GM11168 (cell line): Measurements from ENCODE around the gene ADARB1.

ENCODE experiments used
- in situ Hi-C: fragments of 300-500 bp; cut with MboI; formaldehyde crosslinking; loops from one replicate; pipeline ENCODE4 v1.12.0; 2022; ENCODE audit warnings: low sequenced_read_pairs; ENCODE audit not compliant: unreplicated experiment

ADARB1 gene

DNA sequence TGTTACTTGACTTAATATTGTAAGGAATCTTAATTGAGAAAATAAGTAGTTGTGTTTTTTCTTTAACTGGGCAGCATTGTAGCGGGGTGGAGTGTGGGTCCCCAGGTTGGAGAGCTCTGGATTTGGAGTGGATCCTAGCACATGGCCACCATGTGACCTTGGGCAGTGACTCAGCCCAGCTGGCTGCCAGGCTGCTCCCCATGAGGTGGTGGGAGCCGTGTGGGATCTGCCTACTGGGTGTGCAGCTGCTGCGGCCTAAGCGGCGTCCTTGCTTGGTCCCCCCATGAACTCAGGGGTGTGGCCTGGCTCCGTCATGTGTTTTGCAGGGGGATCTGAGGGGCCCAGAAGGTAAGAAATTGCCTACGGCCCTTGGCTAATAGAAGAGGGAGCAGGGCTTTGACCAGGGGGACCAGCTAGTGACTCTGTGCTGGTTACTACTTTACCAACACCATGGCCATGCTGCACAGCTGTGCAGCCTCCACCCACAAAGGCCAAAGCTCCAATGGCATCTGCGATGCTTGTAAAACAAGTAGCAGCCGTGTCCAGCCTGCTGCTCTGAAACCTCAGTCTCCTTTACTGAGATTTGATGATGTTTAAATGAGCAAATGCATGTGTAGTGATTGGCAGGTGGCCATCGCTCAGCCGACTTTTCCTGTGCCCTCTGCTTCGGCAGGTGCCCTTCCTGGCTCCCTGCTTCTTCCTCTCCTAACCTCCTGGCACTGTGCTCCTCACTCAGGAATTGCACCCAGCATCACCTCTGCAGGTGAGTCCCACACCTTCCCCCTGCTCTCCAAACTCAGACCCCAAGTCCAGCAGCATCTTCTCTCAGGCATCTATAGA is 68.3 kb downstream of the ADARB1 start:
- in situ Hi-C loops = loop anchor here (25.0 kb wide), 1 partner anchor 695 kb away; no protein-coding TSS in a partner anchor

DNA sequence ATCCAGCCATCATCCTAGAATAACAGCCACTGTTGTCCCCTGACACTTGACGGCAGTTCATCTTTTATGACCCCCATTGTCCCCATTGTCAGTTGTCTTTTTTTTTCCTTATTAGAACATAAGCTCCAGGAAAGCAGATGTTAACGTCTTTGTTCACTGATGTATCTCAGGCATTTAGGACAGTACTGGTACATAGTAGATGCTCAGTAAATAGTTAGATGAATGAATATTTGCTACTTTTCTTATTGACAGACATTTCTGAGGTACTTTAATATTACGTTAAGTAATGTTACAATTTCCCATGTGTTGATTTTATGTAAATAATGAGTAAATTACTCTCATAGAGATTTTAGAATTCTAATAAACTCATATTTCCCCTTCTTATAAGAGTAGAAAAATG is 69.5 kb downstream of the ADARB1 start:
- in situ Hi-C loops = loop anchor here (25.0 kb wide), 1 partner anchor 693 kb away; no protein-coding TSS in a partner anchor

DNA sequence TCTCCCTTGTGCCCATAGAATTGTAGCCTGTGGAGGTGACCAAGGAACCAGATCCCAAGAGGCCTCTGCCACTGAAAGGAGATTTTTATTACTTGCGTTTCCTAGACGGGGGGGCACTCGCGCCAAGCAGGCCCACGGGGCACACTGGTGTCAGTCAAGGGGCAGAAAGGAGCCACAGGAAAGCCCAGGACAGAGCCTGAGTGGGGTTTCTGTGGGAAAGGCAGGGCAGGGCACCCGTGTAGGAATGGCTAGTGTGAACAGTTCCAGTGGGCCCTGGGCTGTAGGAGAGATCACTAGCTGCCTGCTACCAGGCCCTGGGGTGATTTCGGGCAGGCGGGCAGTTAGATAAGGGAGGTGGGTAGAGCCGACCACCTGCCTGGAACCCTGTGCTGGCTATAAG is 70.8 kb downstream of the ADARB1 start:
- in situ Hi-C loops = loop anchor here (25.0 kb wide), 1 partner anchor 692 kb away; no protein-coding TSS in a partner anchor

DNA sequence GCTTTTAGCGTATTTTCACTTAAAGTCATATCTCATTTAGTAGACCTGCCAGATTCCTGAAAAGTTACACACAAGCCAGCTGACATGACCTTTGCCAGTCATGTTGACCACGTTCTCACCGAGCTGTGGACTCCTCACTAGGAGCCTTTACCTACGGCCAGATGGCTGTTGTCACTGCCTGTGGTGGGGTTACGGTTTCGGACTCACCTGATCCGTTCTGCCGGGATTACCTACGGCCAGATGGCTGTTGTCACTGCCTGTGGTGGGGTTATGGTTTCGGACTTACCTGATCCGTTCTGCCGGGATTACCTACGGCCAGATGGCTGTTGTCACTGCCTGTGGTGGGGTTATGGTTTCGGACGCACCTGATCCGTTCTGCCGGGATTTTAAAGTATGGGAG is 71.5 kb downstream of the ADARB1 start:
- in situ Hi-C loops = loop anchor here (25.0 kb wide), 1 partner anchor 691 kb away; no protein-coding TSS in a partner anchor

DNA sequence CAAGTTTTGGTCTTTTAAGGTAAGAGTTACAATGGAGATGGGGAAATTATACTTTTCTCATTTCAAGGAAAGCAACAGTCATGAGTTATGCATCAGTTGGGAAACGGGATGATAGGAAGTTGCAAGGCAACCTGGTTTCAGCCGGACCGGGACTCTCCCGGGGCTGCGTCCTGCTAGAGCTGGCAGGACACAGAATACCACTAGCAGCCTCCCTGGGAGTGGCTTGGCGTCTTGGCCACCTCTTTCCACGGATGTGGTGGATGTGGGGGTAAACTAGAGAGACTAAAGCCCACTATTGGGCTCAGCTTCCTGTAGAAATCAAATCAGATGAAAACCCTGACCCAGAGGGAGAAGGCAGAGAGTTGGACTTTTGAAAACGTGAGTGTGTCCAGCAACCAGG is 71.9 kb downstream of the ADARB1 start:
- in situ Hi-C loops = loop anchor here (25.0 kb wide), 1 partner anchor 691 kb away; no protein-coding TSS in a partner anchor

DNA sequence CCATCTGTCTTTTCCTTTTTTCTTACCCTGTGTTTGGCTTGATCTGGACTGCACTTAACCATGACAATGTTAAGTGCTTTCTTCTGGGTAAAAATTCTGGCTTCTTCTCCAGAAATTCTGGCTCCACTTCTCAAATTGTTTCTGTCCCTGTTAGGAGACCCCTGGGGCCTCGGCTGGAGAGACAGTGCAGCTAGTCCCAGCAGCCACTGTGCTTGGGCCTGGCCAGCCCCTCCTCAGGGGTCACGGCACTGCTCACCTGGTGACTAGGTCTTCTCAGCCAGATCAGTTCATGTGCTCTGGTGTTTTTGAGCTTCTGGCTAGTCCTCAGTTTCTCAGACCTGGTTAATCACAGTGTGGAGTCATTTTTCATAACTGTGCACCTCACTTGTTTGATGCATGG is 72.4 kb downstream of the ADARB1 start:
- in situ Hi-C loops = loop anchor here (25.0 kb wide), 1 partner anchor 690 kb away; no protein-coding TSS in a partner anchor

DNA sequence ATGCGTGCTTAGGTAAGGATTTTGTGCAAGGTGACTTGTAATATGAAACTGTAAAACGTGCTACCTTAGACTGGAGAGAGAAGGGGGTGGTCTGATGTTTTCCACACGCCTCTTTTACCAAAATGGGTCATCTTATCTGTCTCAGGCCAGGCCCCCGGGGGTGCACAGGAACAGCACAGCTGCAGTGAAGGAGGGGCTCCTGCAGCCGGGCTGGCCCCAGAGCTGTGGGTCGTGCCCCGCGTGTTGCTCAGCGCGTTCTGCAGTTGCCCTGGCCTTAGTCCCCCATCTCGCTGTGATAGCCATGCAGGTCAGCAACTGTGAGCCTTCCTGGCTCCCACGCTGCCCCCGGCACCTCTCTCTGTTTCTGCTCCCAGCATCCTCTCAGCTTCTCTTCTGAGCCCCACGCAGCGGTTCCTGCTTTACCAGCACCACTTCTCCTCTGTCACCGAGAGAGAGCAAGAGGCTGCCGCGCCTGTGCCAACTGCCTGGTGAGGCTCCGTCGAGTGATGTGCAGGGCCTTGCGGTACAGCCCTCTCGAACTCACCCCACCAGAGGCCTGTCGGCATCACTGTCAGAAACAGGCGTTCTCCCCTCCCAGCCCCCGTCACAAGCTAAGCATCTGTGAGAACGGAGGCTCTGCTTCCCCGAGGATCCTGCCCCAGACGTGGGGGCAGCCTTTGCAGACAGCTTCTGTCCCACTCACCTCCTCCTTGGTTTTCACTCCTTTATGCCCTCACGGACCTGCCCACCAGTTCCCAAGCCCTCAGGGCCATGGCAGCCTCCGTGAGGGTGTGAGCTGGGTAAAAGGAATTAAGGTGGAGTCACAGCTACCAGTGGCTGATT is 73.3 kb downstream of the ADARB1 start:
- in situ Hi-C loops = loop anchor here (25.0 kb wide), 1 partner anchor 690 kb away; no protein-coding TSS in a partner anchor

DNA sequence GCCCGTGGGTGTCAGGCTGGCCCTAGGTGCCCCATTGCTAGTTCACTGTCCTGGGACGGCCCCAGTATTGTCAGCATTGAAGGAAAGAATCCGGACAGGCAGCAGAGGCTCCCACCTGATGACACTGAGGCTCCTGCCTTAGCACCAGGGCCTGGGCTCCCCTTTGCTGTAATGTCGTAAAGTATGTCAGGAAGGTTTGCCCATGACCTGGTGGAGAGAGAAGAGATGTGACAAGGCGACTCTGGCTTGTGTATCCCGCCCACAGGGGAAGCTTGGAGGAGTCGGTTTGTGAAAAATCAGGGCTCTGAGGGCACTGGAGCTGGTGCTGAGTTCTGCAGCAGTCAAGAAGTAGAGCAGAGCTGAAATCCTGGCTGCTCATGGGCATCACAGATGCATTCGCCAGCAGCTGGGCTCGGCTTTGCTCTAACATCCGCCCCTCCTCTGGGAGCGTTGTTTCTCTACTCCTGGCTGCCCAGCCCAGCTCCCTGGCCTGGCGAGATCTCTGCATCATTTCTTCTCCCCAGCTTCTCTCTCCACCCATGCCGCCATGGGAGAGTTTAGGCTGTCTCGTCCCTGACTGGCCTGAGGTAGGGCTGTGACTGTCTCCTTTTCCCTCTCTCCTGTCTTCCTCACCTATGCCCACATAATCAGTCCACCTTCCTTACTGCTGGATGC is 74.1 kb downstream of the ADARB1 start:
- in situ Hi-C loops = loop anchor here (25.0 kb wide), 1 partner anchor 689 kb away; no protein-coding TSS in a partner anchor

DNA sequence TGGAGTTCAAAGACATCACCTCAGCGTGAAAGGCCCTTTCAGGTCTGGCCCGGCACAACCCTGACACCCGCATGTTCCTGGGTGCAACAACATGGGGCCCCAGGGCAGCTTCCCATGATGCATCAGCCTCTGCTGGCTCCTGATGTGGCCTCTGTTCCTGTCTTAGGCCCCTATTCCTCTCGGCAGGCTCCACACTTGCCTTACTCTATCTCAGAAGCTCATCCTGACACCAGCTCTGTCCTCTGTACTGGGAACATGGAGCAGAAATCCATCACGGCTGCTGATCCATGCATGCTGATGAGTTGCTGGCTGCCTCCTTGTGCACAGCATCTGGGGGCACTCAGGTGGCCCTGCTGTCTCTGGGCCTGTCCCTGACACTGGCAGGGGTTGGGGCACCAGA is 74.6 kb downstream of the ADARB1 start:
- in situ Hi-C loops = loop anchor here (25.0 kb wide), 1 partner anchor 688 kb away; no protein-coding TSS in a partner anchor

DNA sequence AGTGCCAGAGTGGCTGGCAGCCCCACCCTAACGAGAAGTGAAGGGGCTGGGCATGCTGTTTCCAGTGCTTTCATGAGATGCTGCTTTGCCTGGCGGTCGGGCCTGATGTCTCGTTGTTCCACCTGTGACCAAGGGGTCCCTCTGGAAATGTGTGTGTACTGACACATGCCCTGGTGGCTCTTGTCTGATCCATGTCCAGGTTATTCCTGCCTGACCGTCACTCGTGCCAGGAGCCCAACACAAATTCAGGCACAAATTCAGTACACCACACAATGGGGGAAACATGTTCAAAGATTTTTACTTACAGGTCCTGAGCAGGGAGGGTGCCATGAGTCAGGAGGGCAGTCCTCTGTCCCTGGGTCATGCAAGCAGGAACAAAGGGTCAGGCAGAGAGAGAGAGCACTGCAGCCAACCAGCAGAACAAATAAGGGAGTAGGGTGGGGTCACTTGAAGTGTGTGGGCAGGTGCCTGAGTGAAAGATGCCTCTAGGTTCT is 76.3 kb downstream of the ADARB1 start:
- in situ Hi-C loops = no loop called here

DNA sequence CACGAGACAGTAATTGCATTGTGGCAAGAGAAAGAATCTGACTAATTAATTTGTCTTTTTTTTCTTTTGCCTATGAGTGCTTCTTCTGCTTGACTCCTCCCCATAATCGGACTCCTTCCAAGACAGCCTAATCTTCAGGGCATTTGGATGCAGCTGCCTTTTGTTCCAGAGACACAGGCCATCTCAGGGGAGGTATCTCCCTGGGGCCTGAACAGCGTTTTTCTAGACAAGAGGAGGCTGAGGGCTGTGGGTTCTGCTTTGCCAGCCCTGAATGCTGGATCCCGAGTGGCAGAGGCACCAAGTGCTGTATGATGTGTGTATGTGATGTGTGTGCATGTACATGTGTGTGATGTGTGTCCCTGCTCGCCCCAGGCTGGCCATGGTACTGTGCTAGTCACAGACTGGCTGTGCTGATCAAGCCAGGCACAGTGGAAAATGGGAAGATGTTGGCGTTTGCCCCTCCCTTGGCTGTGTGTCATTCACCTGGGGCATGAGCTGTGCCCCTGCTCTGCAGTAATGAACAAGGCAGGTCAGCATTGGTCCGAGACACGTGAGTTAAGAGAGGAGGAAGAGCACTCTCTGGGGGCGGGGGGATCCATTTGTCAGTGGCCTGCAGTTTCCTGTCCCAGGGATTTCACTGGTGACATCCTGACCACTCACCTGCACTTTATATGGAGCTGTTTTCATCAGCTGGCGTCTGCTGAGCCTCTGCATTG is 77.2 kb downstream of the ADARB1 start:
- in situ Hi-C loops = no loop called here

DNA sequence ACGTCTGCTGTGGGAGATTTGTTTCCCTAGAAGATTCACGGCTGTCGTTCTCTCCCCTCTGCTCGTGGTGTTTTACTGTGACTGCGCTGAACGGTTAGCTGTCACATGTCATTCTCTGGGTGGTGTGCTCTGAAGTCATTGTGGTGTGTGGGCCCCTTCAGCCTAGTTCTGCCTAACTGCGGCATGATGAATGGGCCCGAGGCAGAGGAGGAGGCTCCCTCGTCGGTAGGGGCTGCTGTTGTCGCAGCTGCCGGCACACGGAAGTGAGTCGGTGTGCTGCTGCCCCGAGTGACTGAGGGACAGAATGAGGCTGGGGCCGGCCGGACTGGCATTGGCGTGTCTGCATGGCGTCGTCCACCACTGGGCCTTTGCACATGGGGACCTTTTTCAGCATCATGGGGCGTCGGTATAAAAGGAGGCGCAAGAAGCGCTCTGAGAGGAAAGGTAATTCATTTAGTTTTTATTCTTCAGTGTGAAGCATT is 77.9 kb downstream of the ADARB1 start:
- in situ Hi-C loops = no loop called here

DNA sequence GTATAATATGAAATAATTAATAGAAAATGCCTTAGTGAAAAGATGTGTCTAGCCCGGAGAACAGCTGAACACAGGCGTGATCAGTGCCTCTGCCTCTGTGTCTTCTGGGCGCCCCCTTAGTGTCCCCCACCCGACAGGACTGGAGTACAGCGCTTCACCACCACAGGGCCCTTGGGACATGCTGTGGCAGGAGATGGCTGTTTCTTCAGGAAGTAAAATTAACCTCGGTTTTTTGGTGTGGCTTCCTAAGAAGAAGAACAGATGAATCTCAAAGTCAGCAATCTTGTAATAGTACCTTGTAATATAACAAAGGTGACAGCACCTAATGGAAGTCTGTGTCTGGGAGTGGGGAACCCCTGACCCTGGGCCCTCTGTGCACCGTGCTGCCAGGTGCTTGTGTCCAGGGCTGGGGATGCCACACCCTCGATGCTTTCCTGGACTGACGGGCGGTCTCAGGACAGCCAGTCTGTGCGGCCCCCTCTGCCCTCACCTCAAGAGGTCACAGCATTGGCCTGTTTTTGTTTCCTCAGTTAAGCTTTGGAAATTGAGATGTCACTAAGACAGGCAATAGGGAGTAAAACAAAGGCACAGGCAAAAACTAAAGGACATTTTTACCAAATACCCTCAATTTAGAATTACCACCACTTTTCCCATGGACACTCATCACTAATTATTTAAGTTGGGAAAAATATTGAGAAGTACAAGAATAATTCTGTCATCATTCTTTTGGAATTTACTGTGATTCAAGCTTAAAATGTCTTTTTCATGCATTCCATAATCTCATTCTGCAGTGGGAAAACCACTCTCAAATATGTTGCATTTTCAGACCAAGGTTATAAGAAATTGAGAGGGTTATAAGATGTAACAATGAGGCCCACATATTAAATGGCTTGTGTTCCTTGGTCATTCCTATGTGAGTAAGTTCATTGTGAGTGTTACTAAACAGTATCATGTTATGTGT is 79.3 kb downstream of the ADARB1 start:
- in situ Hi-C loops = no loop called here

DNA sequence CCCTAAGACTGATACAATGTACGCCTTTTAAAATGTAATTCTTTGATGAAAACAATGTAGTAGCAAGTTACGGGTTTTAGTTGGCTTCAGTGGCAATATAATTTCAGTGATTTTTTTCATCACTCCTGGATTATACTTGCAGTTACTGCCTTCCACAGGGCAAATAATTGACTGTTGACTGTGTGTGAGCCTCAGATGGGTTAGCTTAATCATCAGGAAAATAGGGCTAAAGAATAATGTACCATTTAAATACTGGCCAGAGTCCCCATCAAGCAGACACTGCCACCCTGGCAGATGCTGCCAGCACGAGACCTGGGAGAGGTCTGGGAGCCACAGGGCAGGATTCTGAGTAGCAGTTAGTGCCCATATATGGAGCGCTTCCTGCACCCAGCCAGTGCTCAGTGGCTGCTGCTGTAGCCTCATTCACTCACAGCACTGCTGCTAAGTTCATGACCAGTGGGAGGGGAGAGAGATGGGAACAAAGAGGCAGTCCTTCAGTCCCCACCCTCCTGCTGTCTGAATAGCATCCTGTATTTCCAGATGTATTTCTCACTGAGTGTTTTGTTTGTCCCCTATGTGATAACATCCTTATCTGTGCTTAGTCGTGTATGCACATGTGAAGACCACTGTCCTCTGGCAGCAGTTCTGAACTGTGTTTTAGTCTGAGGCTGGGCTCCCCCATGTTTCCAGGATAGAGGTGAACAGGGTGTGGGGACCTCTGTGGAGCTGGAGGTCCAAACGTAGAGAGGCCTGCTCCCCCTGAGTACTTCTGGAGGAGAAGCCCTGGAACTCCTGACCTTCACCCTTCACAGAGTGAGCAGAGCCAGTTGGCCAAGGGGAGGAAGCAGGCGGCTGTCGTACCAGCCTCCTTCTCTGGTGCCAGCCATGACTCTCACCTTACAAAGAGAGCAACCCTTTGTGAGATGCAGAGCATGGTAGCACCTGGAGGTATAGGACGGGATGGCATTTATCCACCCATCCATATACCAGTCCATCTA is 80.4 kb downstream of the ADARB1 start:
- in situ Hi-C loops = no loop called here

DNA sequence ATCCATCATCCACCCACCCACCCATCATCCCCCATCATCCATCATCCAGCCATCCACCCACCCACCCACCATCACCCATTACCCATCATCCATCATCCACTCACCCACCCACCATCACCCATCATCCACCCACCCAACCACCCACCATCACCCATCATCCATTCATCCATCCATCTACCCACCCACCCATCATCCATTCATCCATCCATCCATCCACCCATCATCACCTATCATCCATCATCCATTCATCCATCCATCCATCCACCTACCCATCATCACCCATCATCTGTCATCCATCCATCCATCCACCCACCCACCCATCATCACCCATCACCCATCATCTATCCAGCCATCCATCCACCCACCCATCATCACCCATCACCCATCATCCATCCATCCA is 81.5 kb downstream of the ADARB1 start:
- in situ Hi-C loops = no loop called here

DNA sequence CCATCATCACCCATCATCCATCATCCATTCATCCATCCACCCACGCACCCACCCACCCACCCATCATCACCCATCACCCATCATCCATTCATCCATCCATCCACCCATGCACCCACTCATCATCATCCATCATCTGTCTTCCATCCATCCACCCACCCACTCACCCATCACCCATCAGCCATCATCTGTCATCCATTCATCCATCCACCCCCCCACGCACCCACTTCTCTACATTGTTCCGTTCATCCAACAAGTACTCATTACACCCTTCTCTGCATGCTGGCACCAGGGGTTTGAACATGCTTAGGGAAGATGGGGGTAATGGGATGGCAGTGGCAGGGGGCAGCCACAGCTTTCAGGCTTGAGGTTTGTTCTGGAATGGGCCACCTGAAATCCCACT is 82.1 kb downstream of the ADARB1 start:
- in situ Hi-C loops = no loop called here

DNA sequence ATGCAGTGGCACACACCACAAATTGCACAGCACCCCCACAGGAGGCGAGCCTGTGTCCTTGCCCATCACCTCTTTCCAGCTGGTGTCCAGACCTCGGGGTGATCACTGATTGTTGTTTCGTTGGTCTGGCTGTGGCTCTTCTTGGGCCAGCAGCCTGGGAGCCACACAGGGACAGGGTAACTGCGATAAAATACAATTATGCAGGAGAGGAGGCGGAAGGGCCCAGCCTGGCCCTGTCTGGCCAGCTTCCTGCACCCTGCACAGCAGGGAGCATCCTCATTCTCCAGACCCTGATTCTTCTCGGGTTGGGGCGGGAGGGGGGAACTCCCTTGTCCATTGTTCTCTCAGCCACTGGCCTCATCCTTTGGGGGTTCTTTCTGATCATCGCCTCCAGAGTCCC is 83.6 kb downstream of the ADARB1 start:
- in situ Hi-C loops = no loop called here
